ENCODE data around the gene NINL.
"Not testable (repeated sequence)": the region's sequence is repeated elsewhere in the genome, so short reads cannot be mapped to it uniquely, and the experiment has no call there.

NINL gene

GRCh38 chr20:25481918-25482253, 103.4 kb downstream of the NINL start:
- FAIRE-seq: no peak

- no peak for FAIRE-seq
These were observed 104.0 kb downstream of the NINL start for GRCh38 chr20:25481235-25481917.

GRCh38 chr20:25480797-25481196, 104.5 kb downstream of the NINL start:
- no peak for FAIRE-seq

- FAIRE-seq: no peak
These were observed 105.2 kb downstream of the NINL start for GRCh38 chr20:25480156-25480555.

- no peak for FAIRE-seq
These were observed 105.7 kb downstream of the NINL start for GRCh38 chr20:25479638-25480037.

- FAIRE-seq: no peak
These were observed 106.3 kb downstream of the NINL start for GRCh38 chr20:25478889-25479568.

- no peak for FAIRE-seq
These were observed 108.1 kb downstream of the NINL start for GRCh38 chr20:25477014-25477882.

- no peak for FAIRE-seq
These were observed 109.0 kb downstream of the NINL start for GRCh38 chr20:25476106-25477013.

- not testable (repeated sequence) for FAIRE-seq
These were observed 112.0 kb downstream of the NINL start for GRCh38 chr20:25473297-25473696.

- no peak for FAIRE-seq
These were observed 114.3 kb downstream of the NINL start for GRCh38 chr20:25471020-25471419.

- FAIRE-seq: no peak
These were observed 115.3 kb downstream of the NINL start for GRCh38 chr20:25470045-25470444.

GRCh38 chr20:25469558-25469957, 115.8 kb downstream of the NINL start:
- no peak for FAIRE-seq

GRCh38 chr20:25468126-25469075, 116.9 kb downstream of the NINL start:
- no peak for FAIRE-seq

GRCh38 chr20:25467441-25467840, 117.9 kb downstream of the NINL start:
- FAIRE-seq: no peak

GRCh38 chr20:25466846-25467245, 118.5 kb downstream of the NINL start:
- no peak for FAIRE-seq

- no peak for FAIRE-seq
These were observed 119.8 kb downstream of the NINL start for GRCh38 chr20:25465243-25466135.

GRCh38 chr20:25464501-25465242, 120.7 kb downstream of the NINL start:
- FAIRE-seq: no peak

GRCh38 chr20:25461786-25462545, 123.4 kb downstream of the NINL start:
- no peak for FAIRE-seq

- no peak for FAIRE-seq
These were observed 124.1 kb downstream of the NINL start for GRCh38 chr20:25461281-25461650.
